ENCODE data around the gene PPP1R17. TPM values are rescaled to one million over a fixed set of nuclear protein-coding genes. Genes with fewer than 3 reads are reported as not detected.

PPP1R17 gene
- total and polyA plus RNA-seq, 2 donors (not counting 3 experiments of a cell fraction or from before 2014, with no cell fraction given), result not detected

DNA sequence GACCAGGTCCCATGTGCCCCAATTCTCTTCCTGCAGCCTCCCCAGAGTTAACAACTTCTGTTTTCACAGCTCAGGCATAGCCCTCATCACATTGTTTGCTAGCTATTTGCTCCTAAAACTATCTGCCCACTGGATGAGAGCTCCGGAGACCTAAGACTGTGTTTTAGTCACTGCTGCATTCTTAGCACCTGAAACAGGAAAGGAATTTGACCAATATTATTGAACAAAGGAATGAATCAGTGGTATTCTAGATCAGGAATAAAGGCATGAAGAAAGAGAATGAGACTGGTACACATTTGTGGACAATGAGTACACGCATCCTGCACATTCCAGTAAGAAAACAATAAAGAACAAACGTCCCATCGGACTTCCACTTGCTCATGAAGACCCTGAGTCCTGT lies 54.8 kb downstream of the PPP1R17 start:
- Histone ChIP-seq H4K20me1 (replicated peaks; ENCODE audit: control insufficient read depth, extremely low read depth, insufficient read depth, low read length) (no peaks in the 10 kb centered on the region), H3K79me2 (ENCODE audit: control insufficient read depth, insufficient read depth, low read length) (no peaks in the 10 kb centered on the region), H3K9me3 (replicated peaks; ENCODE audit: control insufficient read depth, insufficient read depth, low read length) (no peaks in the 10 kb centered on the region), H3K4me3 (replicated peaks in 1 of 3; ENCODE audit: insufficient read depth in 1 of 3, low read depth in 1 of 3, low read length in 3 of 3) (no peak overlapping the region), H3K36me3 (ENCODE audit: control insufficient read depth in 2 of 2, extremely low read depth in 1 of 2, insufficient read depth in 2 of 2, low read length in 2 of 2) (no peaks in the 10 kb centered on the region), H3K27ac (ENCODE audit: insufficient read depth, low read depth, low read length) (no peak overlapping the region), H3K27me3 (ENCODE audit: control insufficient read depth in 2 of 2, insufficient read depth in 2 of 2, low read length in 2 of 2) (peaks cover 3 to 5% of the 10 kb centered on the region in 2 experiments), H2AFZ (ENCODE audit: low read depth, low read length) (no peak overlapping the region), H3K9me1 (replicated peaks; ENCODE audit: control insufficient read depth, extremely low read depth, insufficient read depth, low read length) (no peaks in the 10 kb centered on the region), H3K4me2 (ENCODE audit: insufficient read depth, low read length) (no peak overlapping the region), H3K9ac (replicated peaks; ENCODE audit: extremely low read depth, insufficient read depth, low read length) (no peak overlapping the region), H3K4me1 (ENCODE audit: control insufficient read depth, extremely low read depth, insufficient read depth, low read length) (no peaks in the 10 kb centered on the region)
- ChIA-PET POLR2A (no interaction called here), CTCF (interaction anchor here (0.6 to 2.9 kb wide), 9 partner anchors 8 to 738 kb away, joined by 3 to 21 read pairs (median 6); no protein-coding TSS in a partner anchor)
- TF ChIP-seq MAX (IDR thresholded peaks at IDR 0.05; ENCODE audit: insufficient read depth, insufficient read length) (no peak), GATA2 (IDR thresholded peaks at IDR 0.05; ENCODE audit: insufficient read depth, insufficient read length, low read depth, low read length) (no peak)
- dilution Hi-C loops (cut with MboI; ENCODE audit: extremely low pct_ligation_motif_present, low sequenced_read_pairs), result no loop called here
- peak; percentile 61 for FAIRE-seq
- BruUV-seq (replicated peaks), result no TSS peak
- intact Hi-C loops (cut with micrococcal nuclease), result no loop called here
- DNase-seq (ENCODE audit: low read depth, low spot score), result no peak

- Histone ChIP-seq H3K9me1 (replicated peaks; ENCODE audit: control insufficient read depth, extremely low read depth, insufficient read depth, low read length) (no peaks in the 10 kb centered on the region), H3K27me3 (ENCODE audit: control insufficient read depth in 2 of 2, insufficient read depth in 2 of 2, low read length in 2 of 2) (peaks cover 3 to 5% of the 10 kb centered on the region in 2 experiments), H3K4me2 (ENCODE audit: insufficient read depth, low read length) (no peak overlapping the region), H3K79me2 (ENCODE audit: control insufficient read depth, insufficient read depth, low read length) (no peaks in the 10 kb centered on the region), H3K27ac (ENCODE audit: insufficient read depth, low read depth, low read length) (no peak overlapping the region), H3K36me3 (ENCODE audit: control insufficient read depth in 2 of 2, extremely low read depth in 1 of 2, insufficient read depth in 2 of 2, low read length in 2 of 2) (no peaks in the 10 kb centered on the region), H3K4me1 (ENCODE audit: control insufficient read depth, extremely low read depth, insufficient read depth, low read length) (no peaks in the 10 kb centered on the region), H3K4me3 (replicated peaks in 1 of 3; ENCODE audit: insufficient read depth in 1 of 3, low read depth in 1 of 3, low read length in 3 of 3) (no peak overlapping the region), H3K9me3 (replicated peaks; ENCODE audit: control insufficient read depth, insufficient read depth, low read length) (no peaks in the 10 kb centered on the region), H3K9ac (replicated peaks; ENCODE audit: extremely low read depth, insufficient read depth, low read length) (no peak overlapping the region), H2AFZ (ENCODE audit: low read depth, low read length) (no peak overlapping the region), H4K20me1 (replicated peaks; ENCODE audit: control insufficient read depth, extremely low read depth, insufficient read depth, low read length) (no peaks in the 10 kb centered on the region)
- intact Hi-C loops (cut with micrococcal nuclease) (loop anchor here (1.0 to 2.0 kb wide), 6 partner anchors 298 to 735 kb away; no protein-coding TSS in a partner anchor), dilution Hi-C loops (cut with MboI; ENCODE audit: extremely low pct_ligation_motif_present, low sequenced_read_pairs) (no loop called here)
- FAIRE-seq (peak; percentile 69), DNase-seq (ENCODE audit: low read depth, low spot score) (peak; percentile 79)
- CTCF ChIA-PET, result interaction anchor here (0.6 to 3.5 kb wide), 22 partner anchors 17 to 735 kb away, joined by 3 to 113 read pairs (median 4); no protein-coding TSS in a partner anchor
- TF ChIP-seq GATA2 (IDR thresholded peaks at IDR 0.05; ENCODE audit: insufficient read depth, insufficient read length, low read depth, low read length), result peak; percentile 63
- no peak for TF ChIP-seq POLR2AphosphoS5 (IDR thresholded peaks at IDR 0.05; ENCODE audit: insufficient read depth, low read depth, low read length)
- peak; percentile 63 to 71 for TF ChIP-seq CTCF (IDR thresholded peaks at IDR 0.05; ENCODE audit: extremely low read depth in 1 of 2, insufficient read depth in 1 of 2, low read depth in 1 of 2, low read length in 2 of 2)
- BruUV-seq (replicated peaks), result no TSS peak
- POLR2A ChIA-PET, result no interaction called here
These were observed 57.4 kb downstream of the PPP1R17 start for GRCh38 chr7:31744294-31744874.
